ENCODE results near the gene RHOXF1.
"Not testable (repeated sequence)": the region's sequence is repeated elsewhere in the genome, so short reads cannot be mapped to it uniquely, and the experiment has no call there.

DNA sequence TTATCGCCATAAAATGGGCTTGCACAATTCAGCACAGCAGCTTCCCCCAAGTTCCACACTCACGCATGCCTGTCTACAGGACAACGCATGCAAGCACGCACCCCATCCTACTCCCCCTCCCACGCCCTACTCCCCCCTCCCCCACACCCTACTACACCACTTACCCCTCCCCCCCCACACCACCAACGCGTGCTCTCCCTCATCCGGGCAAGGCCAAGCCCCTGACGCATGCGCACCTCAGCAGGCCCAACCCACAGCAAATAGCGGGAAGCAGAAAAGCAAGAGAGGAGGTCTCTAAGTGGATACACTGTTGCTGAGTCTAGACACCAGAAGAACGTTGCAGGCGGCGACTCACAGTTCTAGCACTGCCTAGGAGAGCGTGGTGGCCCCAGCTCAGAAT is 42.6 kb upstream of the RHOXF1 start, which contains the start of gene RHOXF2:
- TF ChIP-seq CTCF, POLR2A (IDR thresholded peaks at IDR 0.05): not testable (repeated sequence)
